Posterior vena cava (tissue), 2 donors: ENCODE results near the gene EIF3K. TPM values are rescaled to one million over a fixed set of nuclear protein-coding genes. Genes with fewer than 3 reads are reported as not detected.

Experiments used
- DNase-seq: peaks from one replicate; pipeline ENCODE4 v3.0.0-alpha.2; 2020; ENCODE audit warnings: low spot score
- intact Hi-C, 2 donors: fragments of 100-400 bp; cut with DNase I; formaldehyde crosslinking; loops; one replicate each; pipeline versions ENCODE4 v1.14.1 to v1.14.2; 2022 to 2023
- total RNA-seq, 2 donors: library from RNA; stranded (reverse); fragmentation: NEBNext Ultra II Directional; extraction: Animal tissue kit (Norgen Biotek cat#: 25700); gene quantifications; one replicate each; pipeline ENCODE4 v1.2.1, GENCODE V29; 2021
- donor health status: DM: yes; HTN: yes; CAD: no.
- donor health status: DM: yes; HTN: yes; CAD: no.

Gene EIF3K
- total RNA-seq, 2 donors from 2014 or later, result 170 to 191 TPM

- no peak for DNase-seq
- intact Hi-C loops, result no loop called here
These were observed 43.0 kb downstream of the EIF3K start for GRCh38 chr19:38661996-38662395.

- no peak for DNase-seq
- intact Hi-C loops, result no loop called here
These were observed 43.7 kb downstream of the EIF3K start for GRCh38 chr19:38662537-38663155.

- intact Hi-C loops, result no loop called here
- DNase-seq, result no peak
These were observed 44.2 kb downstream of the EIF3K start for GRCh38 chr19:38663156-38663651.

GRCh38 chr19:38663957-38664502 is 45.0 kb downstream of the EIF3K start:
- intact Hi-C loops, result no loop called here
- DNase-seq, result no peak

GRCh38 chr19:38664503-38665211 is 45.7 kb downstream of the EIF3K start:
- intact Hi-C loops, result no loop called here
- DNase-seq, result no peak

- no peak for DNase-seq
- intact Hi-C loops, result no loop called here
These were observed 46.4 kb downstream of the EIF3K start for GRCh38 chr19:38665219-38665931.

- DNase-seq, result peak; percentile 88
- intact Hi-C loops, result no loop called here
These were observed 47.1 kb downstream of the EIF3K start for GRCh38 chr19:38665950-38666662.

- no peak for DNase-seq
- intact Hi-C loops, result no loop called here
These were observed 47.9 kb downstream of the EIF3K start for GRCh38 chr19:38666663-38667511.

GRCh38 chr19:38667661-38668171 is 48.7 kb downstream of the EIF3K start:
- intact Hi-C loops, result no loop called here
- DNase-seq, result no peak

- no peak for DNase-seq
- intact Hi-C loops, result no loop called here
These were observed 50.6 kb downstream of the EIF3K start for GRCh38 chr19:38669552-38669951.

- no peak for DNase-seq
- intact Hi-C loops, result no loop called here
These were observed 52.0 kb downstream of the EIF3K start for GRCh38 chr19:38670921-38671398.

GRCh38 chr19:38671654-38672053 is 52.7 kb downstream of the EIF3K start:
- intact Hi-C loops, result no loop called here
- DNase-seq, result no peak

- intact Hi-C loops, result no loop called here
These were observed 54.0 kb downstream of the EIF3K start for GRCh38 chr19:38673030-38673429.

GRCh38 chr19:38674388-38675171 is 55.6 kb downstream of the EIF3K start:
- intact Hi-C loops, result no loop called here
- no peak for DNase-seq

More at GRCh38 chr19:38673030-38673429, 54.0 kb downstream of the EIF3K start:
- DNase-seq, result no peak

GRCh38 chr19:38675611-38676010 is 56.6 kb downstream of the EIF3K start:
- no peak for DNase-seq
- intact Hi-C loops, result no loop called here

- intact Hi-C loops, result no loop called here
- no peak for DNase-seq
These were observed 57.3 kb downstream of the EIF3K start for GRCh38 chr19:38676023-38676877.
